GM19043 (cell line): Measurements from ENCODE around the gene KCTD17.
"Not testable (repeated sequence)": the region's sequence is repeated elsewhere in the genome, so short reads cannot be mapped to it uniquely, and the experiment has no call there.

Source experiments
- ATAC-seq: cut with Tn5 transposase; IDR thresholded peaks from one replicate; pipeline ENCODE4 v1.9.1; 2021; ENCODE audit warnings: low read depth; ENCODE audit not compliant: unreplicated experiment

The KCTD17 gene

DNA sequence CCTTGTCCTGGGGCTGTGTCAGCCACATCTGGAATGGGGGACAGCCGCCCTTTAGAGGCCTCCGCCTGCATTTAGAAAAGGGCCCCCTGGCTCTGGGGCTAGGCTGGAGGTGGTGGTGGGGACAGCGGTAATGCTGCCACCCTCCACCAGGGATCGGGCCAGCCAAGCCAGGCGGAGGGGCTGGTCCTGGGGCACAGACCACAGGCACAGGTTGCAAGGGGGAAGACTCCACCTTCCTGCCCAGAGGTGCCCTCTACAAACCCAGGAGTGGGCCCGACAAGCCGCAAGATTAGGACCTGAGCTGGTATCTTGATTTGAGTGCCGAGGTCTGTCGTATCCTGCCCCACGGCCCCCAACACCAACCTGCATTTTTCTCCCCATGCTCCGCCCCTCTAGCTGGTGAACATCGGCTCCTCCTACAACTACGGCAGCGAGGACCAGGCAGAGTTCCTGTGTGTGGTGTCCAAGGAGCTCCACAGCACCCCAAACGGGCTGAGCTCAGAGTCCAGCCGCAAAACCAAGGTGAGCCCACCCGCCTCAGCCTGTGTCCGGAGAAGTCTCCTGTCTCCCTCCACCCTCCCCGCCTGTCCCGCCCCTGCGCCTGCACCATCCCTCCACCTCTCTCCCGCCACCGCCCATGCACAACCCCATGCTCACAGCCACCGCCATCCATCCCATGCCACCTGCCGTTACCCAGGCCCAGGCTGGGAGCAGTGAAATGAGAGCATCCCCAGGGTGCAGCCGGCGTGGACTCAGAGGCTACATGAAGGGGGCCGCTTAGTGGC lies 7.6 kb downstream of the KCTD17 start:
- no peak for ATAC-seq

DNA sequence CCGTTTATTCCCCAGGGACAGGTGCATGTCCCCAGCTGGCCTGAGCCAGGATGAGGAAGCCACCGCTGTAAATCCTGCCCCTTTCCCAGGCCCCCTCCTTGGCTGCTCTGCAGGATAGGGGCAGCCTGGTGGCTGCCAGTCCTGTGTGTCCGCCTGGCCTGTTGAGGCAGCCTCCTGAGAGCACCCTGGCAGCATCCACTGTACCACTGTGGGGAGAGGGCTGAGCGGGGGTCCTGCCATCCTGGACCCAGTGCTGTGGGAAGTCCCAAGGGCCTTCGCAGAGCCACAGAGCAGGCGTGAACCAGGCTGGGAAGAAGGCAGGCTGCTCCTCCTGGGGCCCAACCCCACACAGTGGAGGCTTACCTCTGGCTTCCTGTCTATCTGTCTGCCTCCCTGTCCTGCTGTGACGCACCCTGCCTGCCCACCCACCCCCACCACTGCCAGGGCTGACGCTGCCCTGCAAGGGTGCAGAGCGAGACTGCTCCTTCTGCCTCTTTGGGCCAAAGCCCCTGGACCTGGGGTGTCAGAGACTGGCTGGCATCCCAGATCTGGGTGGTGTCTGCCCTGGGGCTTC lies 8.4 kb downstream of the KCTD17 start:
- no peak for ATAC-seq

GRCh38 chr22:37060801-37061610 lies 9.5 kb downstream of the KCTD17 start:
- no peak for ATAC-seq

- no peak for ATAC-seq
These were observed 10.3 kb downstream of the KCTD17 start for GRCh38 chr22:37061611-37062375.

- ATAC-seq = no peak
These were observed 10.8 kb downstream of the KCTD17 start for GRCh38 chr22:37062376-37062675.

- ATAC-seq = no peak
These were observed 11.3 kb downstream of the KCTD17 start for GRCh38 chr22:37062702-37063381.

DNA sequence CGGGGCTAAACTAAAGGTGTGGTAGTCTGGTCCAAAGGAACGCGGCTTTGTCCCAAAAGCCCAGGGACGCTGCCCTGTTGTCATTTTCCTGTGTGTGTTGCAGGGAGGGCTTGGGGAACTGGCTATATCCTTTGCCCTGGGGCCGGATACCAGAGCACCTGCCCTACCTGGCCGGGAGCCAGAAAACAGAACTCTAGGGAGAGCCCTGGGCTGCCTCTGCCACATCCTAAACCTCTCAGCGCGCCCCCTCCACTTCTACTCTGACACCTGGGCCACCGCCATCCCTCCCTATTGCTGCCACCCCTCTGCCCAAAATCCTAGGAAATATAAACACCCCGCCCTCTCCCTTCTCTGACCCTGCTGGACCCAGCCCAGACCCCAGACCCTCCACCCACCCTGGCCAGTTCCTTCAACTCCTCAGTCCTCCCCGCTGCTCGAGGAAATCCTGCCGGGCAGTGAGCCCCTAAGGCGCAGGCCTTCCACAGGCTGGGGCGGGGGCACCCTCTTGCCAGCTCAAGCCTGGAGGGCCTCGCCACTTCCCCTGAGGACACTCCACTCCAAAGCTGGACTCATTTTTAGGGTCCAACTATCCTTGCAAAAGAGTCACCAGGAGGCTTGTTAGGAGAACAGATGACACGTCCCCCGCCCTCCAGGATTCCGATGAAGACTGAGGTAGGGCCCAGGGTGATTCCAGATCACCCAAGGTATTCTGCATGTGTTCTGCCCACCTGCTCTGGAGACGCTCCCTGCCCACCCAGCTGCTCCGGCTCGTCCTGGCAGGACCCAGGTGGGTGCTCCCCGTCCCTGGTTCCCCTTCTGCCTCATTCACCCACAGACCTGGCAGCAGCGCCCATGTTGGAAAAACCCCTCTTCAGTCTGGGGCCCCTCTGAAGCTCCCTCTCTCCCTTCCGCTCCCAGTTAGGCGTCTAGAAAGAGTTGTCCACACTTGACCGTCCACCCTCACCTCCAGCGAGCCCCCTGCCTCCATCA lies 12.2 kb downstream of the KCTD17 start:
- no peak for ATAC-seq

DNA sequence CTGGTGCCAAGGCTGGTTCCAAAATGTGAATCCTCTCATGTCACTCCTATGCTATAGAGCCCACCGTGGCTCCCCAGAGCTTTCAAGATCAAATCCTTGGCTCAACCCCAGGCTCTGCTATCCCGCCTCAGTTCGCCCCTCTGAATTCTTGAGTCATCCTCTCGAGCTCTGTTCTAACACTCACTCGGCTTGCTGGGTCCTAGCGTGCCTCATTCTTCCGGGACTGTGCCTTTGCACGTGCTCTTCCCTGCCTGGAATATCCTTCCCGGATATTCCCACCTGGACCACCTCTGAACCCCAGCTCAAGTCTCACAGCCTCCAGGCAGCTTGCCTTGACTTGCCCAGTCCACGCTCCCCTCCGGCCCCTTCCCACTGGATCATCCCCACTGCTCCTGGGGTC lies 13.0 kb downstream of the KCTD17 start:
- ATAC-seq = no peak

DNA sequence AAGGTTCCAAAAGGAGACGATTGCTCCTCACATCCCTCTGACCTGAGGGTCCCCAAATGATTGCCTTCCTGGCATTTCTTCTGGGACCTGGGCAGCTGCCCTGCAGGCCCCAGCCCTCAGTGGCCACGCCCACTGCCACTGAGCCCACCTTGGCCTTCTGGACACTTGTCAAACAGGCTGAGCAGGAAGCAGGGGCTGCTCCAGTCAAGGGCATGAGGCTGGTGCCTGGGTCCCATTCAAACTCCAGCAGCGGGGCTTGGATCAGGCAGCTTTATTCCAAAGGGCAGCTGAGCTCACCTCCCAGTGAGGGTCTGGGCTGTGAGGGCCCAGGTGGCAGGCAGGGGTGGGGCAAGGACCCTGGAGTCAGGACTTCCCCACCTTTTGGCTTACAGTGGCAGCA lies 13.6 kb downstream of the KCTD17 start:
- no peak for ATAC-seq

GRCh38 chr22:37065961-37066360 lies 14.4 kb downstream of the KCTD17 start:
- no peak for ATAC-seq

- ATAC-seq = no peak
These were observed 15.9 kb downstream of the KCTD17 start for GRCh38 chr22:37067428-37067827.

DNA sequence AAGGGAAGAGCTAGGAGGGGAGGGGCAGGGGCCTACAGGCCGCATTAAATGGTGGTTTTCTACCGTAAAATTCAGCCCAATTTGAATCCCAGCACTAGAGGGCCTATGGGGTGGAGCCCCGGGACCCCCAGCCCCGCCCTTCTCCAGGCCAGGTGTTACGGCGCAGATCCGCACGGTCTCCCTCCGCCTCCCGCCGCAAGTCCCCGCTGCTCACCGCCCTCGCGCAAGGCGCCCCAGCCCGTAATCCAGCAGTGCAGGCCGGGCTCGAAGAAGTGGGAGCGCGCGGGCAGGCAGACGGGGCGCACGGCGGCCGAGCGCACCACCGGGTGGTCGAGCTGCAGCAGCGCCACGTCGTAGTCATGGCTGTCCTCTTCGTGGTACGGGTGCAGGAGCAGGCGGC lies 17.3 kb downstream of the KCTD17 start:
- no peak for ATAC-seq

DNA sequence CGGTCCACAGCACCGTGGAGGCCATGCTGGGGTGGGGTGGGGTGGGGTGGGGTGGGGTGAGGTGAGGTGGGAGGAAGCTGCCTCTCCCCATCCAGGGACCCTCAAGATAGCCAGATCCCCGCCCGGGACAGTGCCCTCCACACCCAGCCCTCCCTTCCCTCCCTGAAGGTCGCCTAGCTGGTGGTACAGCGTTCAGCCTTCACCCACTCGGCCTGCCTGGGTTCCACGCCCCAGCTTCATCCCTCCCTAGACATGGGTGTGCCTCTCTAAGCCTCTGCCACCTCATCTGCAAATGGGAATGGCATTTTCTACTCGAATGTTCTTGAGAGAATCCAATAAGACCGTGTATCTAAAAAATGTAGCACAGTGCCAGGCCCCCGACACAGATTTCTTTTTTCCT lies 17.8 kb downstream of the KCTD17 start:
- no peak for ATAC-seq

DNA sequence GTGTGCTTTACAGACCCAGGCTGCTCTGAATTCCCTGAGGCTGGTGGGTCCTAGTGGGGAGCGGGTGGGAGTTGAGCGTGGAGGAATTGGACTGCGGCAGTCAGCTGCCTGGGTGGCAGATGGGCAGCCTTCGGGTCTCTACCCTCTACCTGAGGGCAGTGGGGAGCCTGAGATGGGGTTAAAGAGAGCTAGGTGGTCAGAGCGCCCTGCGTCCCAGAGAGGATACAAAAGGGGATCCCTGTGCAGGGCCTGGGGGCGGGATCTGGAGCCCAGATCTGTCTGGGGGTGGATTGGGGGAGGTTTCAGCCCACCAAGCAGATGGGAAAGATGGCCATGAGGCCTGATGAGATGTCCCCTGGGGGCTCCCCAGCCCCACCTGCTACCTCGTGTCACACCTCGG lies 18.2 kb downstream of the KCTD17 start:
- ATAC-seq = no peak

DNA sequence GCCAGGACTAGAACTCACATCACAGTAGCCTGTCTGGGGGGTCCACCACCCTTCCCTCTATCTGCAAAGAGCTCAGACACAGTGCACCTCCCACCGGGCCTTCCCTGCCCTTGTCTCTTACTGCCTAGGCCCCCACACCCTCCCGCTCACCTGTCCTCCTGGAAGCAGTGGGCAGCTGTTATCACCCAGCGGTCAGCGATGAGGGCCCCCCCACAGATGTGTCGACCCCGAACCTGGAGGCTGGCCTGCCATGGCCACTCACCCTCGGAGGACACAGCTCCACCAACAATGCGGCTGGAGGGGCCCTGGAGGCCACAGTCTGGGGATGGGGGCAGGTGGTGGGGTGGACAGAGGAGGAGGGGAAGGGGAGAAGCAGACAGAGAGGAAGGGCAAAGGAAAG lies 18.8 kb downstream of the KCTD17 start:
- ATAC-seq = no peak

- ATAC-seq = no peak
These were observed 19.2 kb downstream of the KCTD17 start for GRCh38 chr22:37070744-37071143.

DNA sequence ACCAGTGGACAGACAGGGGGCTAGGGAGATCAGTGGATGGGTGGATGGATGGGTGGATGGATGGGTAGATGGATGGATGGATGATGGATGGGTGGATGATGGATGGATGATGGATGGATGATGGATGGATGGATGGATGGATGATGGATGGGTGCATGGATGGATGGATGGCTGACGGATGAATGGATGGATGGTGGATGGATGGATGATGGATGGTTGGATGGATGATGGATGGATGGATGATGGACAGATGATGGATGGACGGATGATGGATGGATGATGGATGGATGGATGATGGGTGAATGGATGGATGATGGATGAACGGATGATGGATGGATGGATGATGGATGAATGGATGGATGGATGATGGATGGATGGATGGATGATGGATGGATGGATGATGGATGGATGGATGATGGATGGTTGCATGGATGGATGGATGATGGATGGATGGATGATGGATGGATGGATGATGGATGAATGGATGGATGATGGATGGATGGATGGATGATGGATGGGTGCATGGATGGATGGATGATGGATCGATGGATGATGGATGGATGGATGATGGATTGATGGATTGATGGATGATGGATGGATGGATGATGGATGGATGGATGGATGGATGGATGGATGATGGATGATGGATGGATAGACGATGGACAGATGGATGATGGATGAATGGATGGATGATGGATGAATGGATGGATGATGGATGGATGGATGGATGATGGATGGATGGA lies 20.5 kb downstream of the KCTD17 start:
- ATAC-seq = not testable (repeated sequence)

- ATAC-seq = no peak
These were observed 21.1 kb downstream of the KCTD17 start for GRCh38 chr22:37072673-37073072.

- no peak for ATAC-seq
These were observed 23.0 kb downstream of the KCTD17 start for GRCh38 chr22:37074537-37074936.
